Heart right ventricle (tissue), 16 donors: ENCODE measurements around the gene DNAL1. TPM values are rescaled to one million over a fixed set of nuclear protein-coding genes. Genes with fewer than 3 reads are reported as not detected.

Experiments used
- ATAC-seq, 8 donors: fragments of 200-7000 bp; cut with Tn5 transposase; one replicate each; pipeline ENCODE4 v1.9.1; 2020; ENCODE audit warnings: mild to moderate bottlenecking in 8 of 8, moderate library complexity in 8 of 8, moderate number of reproducible peaks in 1 of 8
- DNase-seq, 2 donors: peaks; one replicate each; pipeline ENCODE4 v3.0.0-alpha.2; 2020
- H3K27ac ChIP-seq, 10 donors: fragments of 200-600 bp; sonication (generic) in 2 of 10; one replicate each; pipeline versions ENCODE4 v1.5.0 to v1.8.0; 2020 to 2022; ENCODE audit warnings: mild to moderate bottlenecking in 3 of 10
- H3K27me3 ChIP-seq, 7 donors: fragments of 200-600 bp; one replicate each; pipeline ENCODE4 v1.8.0; 2021 to 2022; ENCODE audit warnings: mild to moderate bottlenecking in 2 of 7
- H3K36me3 ChIP-seq, 9 donors: fragments of 200-600 bp; sonication (generic) in 1 of 9; one replicate each; pipeline versions ENCODE4 v1.5.0 to v1.8.0; 2020 to 2022; ENCODE audit warnings: mild to moderate bottlenecking in 2 of 9
- H3K4me1 ChIP-seq, 9 donors: fragments of 200-600 bp; sonication (generic) in 1 of 9; one replicate each; pipeline versions ENCODE4 v1.5.0 to v1.8.0; 2020 to 2022; ENCODE audit warnings: mild to moderate bottlenecking in 4 of 9
- H3K4me3 ChIP-seq, 10 donors: fragments of 200-600 bp; sonication (generic) in 2 of 10; one replicate each; pipeline versions ENCODE4 v1.5.0 to v1.8.0; 2020 to 2022; ENCODE audit warnings: mild to moderate bottlenecking in 7 of 10, moderate library complexity in 2 of 10
- H3K9me3 ChIP-seq, 11 donors: fragments of 200-600 bp in 10 of 11; sonication (generic) in 2 of 11; one replicate each; pipeline versions ENCODE4 v1.5.0 to v1.8.0; 2013 to 2022; ENCODE audit warnings: mild to moderate bottlenecking in 2 of 11, control low read depth in 1 of 11, moderate library complexity in 1 of 11
- WGBS, 2 donors: extraction: QIAGEN DNeasy Blood & Tissue Kit; methylation state at CpG; one replicate each; pipeline ENCODE4 v1.1.7; 2013; ENCODE audit warnings: inconsistent platforms in 1 of 2; 5-methylcytosine and 5-hydroxymethylcytosine counted together
- intact Hi-C, 10 donors: fragments of 100-400 bp; cut with DNase I; formaldehyde crosslinking; loops; one replicate each; pipeline versions ENCODE4 v1.11.1 to v1.14.2; 2022
- polyA plus RNA-seq, 2 donors: library from polyadenylated mRNA; stranded (reverse); fragments of 200-250 nt; gene quantifications; one replicate each; pipeline ENCODE4 v1.2.3, GENCODE V29; 2013
- total RNA-seq, 10 donors: library from RNA; stranded (reverse); fragmentation: NEBNext Ultra II Directional in 3 of 10; extraction: Animal tissue kit (Norgen Biotek cat#: 25700) in 3 of 10; gene quantifications; one replicate each; pipeline versions ENCODE4 v1.2.1 to v1.2.4, GENCODE V29; 2021 to 2023
- TF ChIP-seq, protein P1 (sequence below), 9 donors: fragments of 200-600 bp; sonication (generic) in 2 of 9; IDR thresholded peaks; one replicate each; pipeline versions ENCODE4 v1.5.0 to v1.8.0; 2021 to 2022; ENCODE audit warnings: antibody characterized with exemption in 9 of 9, mild to moderate bottlenecking in 5 of 9, moderate library complexity in 1 of 9
- donor health status: Arrhythmogenic right ventricular cardiomyopathy.
- donor health status: ischemic (EF 13 %, LVEDD 7.1; RV severe dilation, severe dysfunction).
- donor health status: healthy with polysubstance abuse.
- donor health status: DM: no; HTN: yes; CAD: no.
- donor health status: DM: no; HTN: no; CAD: no.
- donor health status: ischemic (EF 25% LVEDD 6.9; RV normal size, moderate dysfunction).
- donor health status: ischemic (EF 25% LVEDD 5.7; RV mildly dilated, moderate dysfunction).
- donor health status: healthy.
- donor health status: DM: yes; HTN: yes; CAD: no.
- donor health status: Ischemic cardiomyopathy.
- donor health status: ischemic (EF 35%, LVEDD 5.7; RV mildly dilated, moderate dysfunction).
- donor health status: nonischemic (EF 11% LVEDD 7.7; RV severe dilation, severe dysfunction).
- donor health status: DM: yes; HTN: yes; CAD: no.
- donor health status: PGD.
- donor health status: ischemic (EF 29% LVEDD 5.4; RV normal size, mild dysfunction).
- donor health status: nonischemic (EF 23%, LVEDD 6.1; RV moderate dilation, normal function).

DNAL1 gene
- total and polyA plus RNA-seq, 12 donors, result 5.9 to 21.2 (median 13.7) TPM

GRCh38 chr14:73713803-73714655, 69.2 kb downstream of the DNAL1 start, which contains the start of gene PNMA1:
Gene PNMA1, minus strand, starts transcription at chr14:73714384. Its CDS starts 745 bp downstream, at chr14:73713639.
- peaks cover 0 to 55% (median 33%) of the 10 kb centered on the region in 9 donors for H3K4me1 ChIP-seq
- H3K4me3 ChIP-seq, result peak within 1 kb of the TSS; percentile 61 to 95 (median 82)
- TF ChIP-seq, protein P1, sequence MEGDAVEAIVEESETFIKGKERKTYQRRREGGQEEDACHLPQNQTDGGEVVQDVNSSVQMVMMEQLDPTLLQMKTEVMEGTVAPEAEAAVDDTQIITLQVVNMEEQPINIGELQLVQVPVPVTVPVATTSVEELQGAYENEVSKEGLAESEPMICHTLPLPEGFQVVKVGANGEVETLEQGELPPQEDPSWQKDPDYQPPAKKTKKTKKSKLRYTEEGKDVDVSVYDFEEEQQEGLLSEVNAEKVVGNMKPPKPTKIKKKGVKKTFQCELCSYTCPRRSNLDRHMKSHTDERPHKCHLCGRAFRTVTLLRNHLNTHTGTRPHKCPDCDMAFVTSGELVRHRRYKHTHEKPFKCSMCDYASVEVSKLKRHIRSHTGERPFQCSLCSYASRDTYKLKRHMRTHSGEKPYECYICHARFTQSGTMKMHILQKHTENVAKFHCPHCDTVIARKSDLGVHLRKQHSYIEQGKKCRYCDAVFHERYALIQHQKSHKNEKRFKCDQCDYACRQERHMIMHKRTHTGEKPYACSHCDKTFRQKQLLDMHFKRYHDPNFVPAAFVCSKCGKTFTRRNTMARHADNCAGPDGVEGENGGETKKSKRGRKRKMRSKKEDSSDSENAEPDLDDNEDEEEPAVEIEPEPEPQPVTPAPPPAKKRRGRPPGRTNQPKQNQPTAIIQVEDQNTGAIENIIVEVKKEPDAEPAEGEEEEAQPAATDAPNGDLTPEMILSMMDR (IDR thresholded peaks at IDR 0.05), result no peak
- 0 to 1% methylated on average over 112 to 113 of the region's 113 CpGs for WGBS, 2 donors
- H3K36me3 ChIP-seq, result peaks cover 0 to 43% (median 18%) of the 10 kb centered on the region in 9 donors
- intact Hi-C loops, result no loop called here
- ATAC-seq (peak; percentile 80 to 93 (median 86)), DNase-seq (peak; percentile 88 to 89)
- H3K27me3 ChIP-seq, result no peaks in the 10 kb centered on the region
- peak within 1 kb of the TSS; percentile 65 to 95 (median 88) for H3K27ac ChIP-seq
- no peaks in the 10 kb centered on the region for H3K9me3 ChIP-seq

DNA sequence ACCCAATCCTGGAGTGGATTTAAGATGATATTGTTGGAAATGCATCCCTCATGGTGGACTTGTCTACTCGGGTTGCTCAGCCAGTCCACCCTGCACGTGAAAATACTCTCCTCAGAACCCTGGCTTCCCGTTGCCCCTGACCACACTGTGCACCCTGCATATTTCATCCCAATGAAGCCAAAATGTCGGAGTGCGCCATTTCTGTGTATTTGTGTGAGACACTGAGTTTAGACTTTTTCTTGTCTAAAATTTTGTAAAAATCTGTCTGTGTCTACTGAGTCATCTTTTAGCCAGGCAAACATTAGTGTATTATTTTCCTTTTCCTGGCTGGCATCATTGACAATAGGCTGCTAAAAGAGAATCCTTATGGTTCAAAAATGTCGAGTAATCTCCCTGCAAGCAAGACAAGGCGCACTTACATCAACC, 69.9 kb downstream of the DNAL1 start:
- DNase-seq (no peak), ATAC-seq (no peak)
- peaks cover 0 to 55% (median 33%) of the 10 kb centered on the region in 9 donors for H3K4me1 ChIP-seq
- peak overlapping the region in 6 of 10 donors; percentile 2 to 95 (median 90) for H3K27ac ChIP-seq
- peaks cover 0 to 50% (median 19%) of the 10 kb centered on the region in 9 donors for H3K36me3 ChIP-seq
- no peaks in the 10 kb centered on the region for H3K27me3 ChIP-seq
- TF ChIP-seq, protein P1 (IDR thresholded peaks at IDR 0.05), result no peak
- intact Hi-C loops, result no loop called here
- 54 to 57% methylated on average over 7 of the region's 7 CpGs for WGBS, 2 donors
- peak overlapping the region in 8 of 10 donors; percentile 61 to 95 (median 88) for H3K4me3 ChIP-seq
- no peaks in the 10 kb centered on the region for H3K9me3 ChIP-seq

GRCh38 chr14:73715707-73716106, 70.9 kb downstream of the DNAL1 start:
- TF ChIP-seq, protein P1 (IDR thresholded peaks at IDR 0.05), result no peak
- intact Hi-C loops, result no loop called here
- no peak overlapping the region for H3K4me3 ChIP-seq

DNA sequence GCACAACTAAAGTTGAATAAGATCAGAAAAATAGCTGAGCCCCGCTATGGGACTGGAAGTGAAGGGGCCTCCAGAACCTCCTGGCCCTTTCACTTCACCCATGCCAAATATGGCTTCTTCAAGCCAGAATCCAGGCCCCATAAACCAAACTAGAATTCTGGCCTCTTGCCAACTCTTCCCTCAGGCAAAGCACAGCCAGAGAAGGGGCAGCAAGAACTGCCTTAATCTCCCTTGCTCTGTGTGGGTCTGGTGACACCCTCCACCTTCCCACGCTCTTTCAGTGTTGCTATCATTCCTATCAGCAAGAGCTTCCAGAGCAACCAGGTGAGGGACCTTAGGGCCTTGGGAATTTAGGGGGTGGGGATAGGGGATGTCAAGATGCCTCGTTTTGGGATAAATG, 72.5 kb downstream of the DNAL1 start:
- Histone ChIP-seq H3K27me3 (no peaks in the 10 kb centered on the region), H3K9me3 (no peaks in the 10 kb centered on the region), H3K36me3 (peaks cover 0 to 76% (median 35%) of the 10 kb centered on the region in 9 donors), H3K27ac (peak overlapping the region in 7 of 10 donors; percentile 9 to 77 (median 65)), H3K4me3 (peak overlapping the region in 3 of 10 donors; percentile 18 to 40 (median 39)), H3K4me1 (peaks cover 0 to 56% (median 26%) of the 10 kb centered on the region in 9 donors)
- intact Hi-C loops, result no loop called here
- 71 to 77% methylated on average over 3 of the region's 3 CpGs for WGBS, 2 donors
- DNase-seq, result no peak
- TF ChIP-seq, protein P1 (IDR thresholded peaks at IDR 0.05), result no peak
- ATAC-seq, result no peak

More at GRCh38 chr14:73715707-73716106, 70.9 kb downstream of the DNAL1 start:
- Histone ChIP-seq H3K9me3 (no peaks in the 10 kb centered on the region), H3K27ac (no peak overlapping the region), H3K4me1 (peaks cover 0 to 56% (median 33%) of the 10 kb centered on the region in 9 donors), H3K27me3 (no peaks in the 10 kb centered on the region), H3K36me3 (peaks cover 0 to 60% (median 25%) of the 10 kb centered on the region in 9 donors)
- WGBS, 2 donors, result 91 to 92% methylated on average over 4 of the region's 4 CpGs
- ATAC-seq (no peak), DNase-seq (no peak)
